ENCODE data around the gene WWC1.

GRCh38 chr5:168254013-168254693 lies 37.3 kb upstream of the WWC1 start:
- TF ChIP-seq POLR2A (IDR thresholded peaks at IDR 0.05), result no peak
- TF ChIP-seq, protein P1, sequence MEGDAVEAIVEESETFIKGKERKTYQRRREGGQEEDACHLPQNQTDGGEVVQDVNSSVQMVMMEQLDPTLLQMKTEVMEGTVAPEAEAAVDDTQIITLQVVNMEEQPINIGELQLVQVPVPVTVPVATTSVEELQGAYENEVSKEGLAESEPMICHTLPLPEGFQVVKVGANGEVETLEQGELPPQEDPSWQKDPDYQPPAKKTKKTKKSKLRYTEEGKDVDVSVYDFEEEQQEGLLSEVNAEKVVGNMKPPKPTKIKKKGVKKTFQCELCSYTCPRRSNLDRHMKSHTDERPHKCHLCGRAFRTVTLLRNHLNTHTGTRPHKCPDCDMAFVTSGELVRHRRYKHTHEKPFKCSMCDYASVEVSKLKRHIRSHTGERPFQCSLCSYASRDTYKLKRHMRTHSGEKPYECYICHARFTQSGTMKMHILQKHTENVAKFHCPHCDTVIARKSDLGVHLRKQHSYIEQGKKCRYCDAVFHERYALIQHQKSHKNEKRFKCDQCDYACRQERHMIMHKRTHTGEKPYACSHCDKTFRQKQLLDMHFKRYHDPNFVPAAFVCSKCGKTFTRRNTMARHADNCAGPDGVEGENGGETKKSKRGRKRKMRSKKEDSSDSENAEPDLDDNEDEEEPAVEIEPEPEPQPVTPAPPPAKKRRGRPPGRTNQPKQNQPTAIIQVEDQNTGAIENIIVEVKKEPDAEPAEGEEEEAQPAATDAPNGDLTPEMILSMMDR (IDR thresholded peaks at IDR 0.05), result no peak

Data from body of pancreas (tissue), 4 donors.